IMR-90 (cell line): ENCODE results near the gene NLGN1. TPM values are rescaled to one million over a fixed set of nuclear protein-coding genes. Genes with fewer than 3 reads are reported as not detected.

Source experiments
- ATAC-seq: fragments of 200-7000 bp; cut with Tn5 transposase; 2 replicates; pipeline ENCODE4 v1.9.1; 2020; ENCODE audit warnings: low read depth, mild to moderate bottlenecking, moderate library complexity
- BruUV-seq: library from RNA; stranded (reverse); fragments of 400-500 nt; replicated peaks from 2 replicates; lab custom pipeline; 2021; lab: Mats Ljungman, UMichigan
- CTCF ChIA-PET: fragments of 300-600 bp; formaldehyde crosslinking; extraction: SDS; loops from one replicate; lab custom pipeline; 2021; ENCODE audit warnings: antibody characterized with exemption; lab: Yijun Ruan, JAX
- POLR2A ChIA-PET: fragments of 300-600 bp; sonication (Branson Sonifier 250); formaldehyde crosslinking; loops from one replicate; lab custom pipeline; 2022; ENCODE audit warnings: antibody characterized with exemption; ENCODE audit not compliant: unreplicated experiment; lab: Charles Lee
- DNase-seq: peaks from one replicate; pipeline ENCODE4 v3.0.0; 2013
- H2AFZ ChIP-seq: replicated peaks from 2 replicates; pipeline ENCODE3; 2013; ENCODE audit warnings: low read length, mild to moderate bottlenecking; ENCODE audit not compliant: poor library complexity
- H2AK5ac ChIP-seq: 2 replicates; pipeline ENCODE4 v1.6.1; 2013; ENCODE audit warnings: low read depth, low read length, inconsistent platforms
- H2AK9ac ChIP-seq: replicated peaks from 2 replicates; pipeline ENCODE3; 2013; ENCODE audit warnings: mild to moderate bottlenecking, low read depth, low read length, moderate library complexity; ENCODE audit not compliant: poor library complexity
- H2BK120ac ChIP-seq: 2 replicates; pipeline ENCODE4 v1.6.1; 2013; ENCODE audit warnings: low read depth, low read length, inconsistent platforms
- H2BK15ac ChIP-seq: 3 replicates; pipeline ENCODE4 v1.6.1; 2013; ENCODE audit warnings: low read depth, low read length, inconsistent platforms
- H2BK20ac ChIP-seq: 2 replicates; pipeline ENCODE4 v1.6.1; 2013; ENCODE audit warnings: low read depth, mild to moderate bottlenecking, inconsistent platforms, low read length, moderate library complexity
- H2BK5ac ChIP-seq: 2 replicates; pipeline ENCODE4 v1.6.1; 2013; ENCODE audit warnings: mild to moderate bottlenecking, low read depth, low read length, inconsistent platforms; ENCODE audit not compliant: poor library complexity, severe bottlenecking
- H3K14ac ChIP-seq: replicated peaks from 2 replicates; pipeline ENCODE4 v1.6.1; 2013; ENCODE audit warnings: low read depth, low read length, inconsistent platforms
- H3K18ac ChIP-seq: 2 replicates; pipeline ENCODE4 v1.6.1; 2013; ENCODE audit warnings: low read depth, low read length, control low read depth
- H3K23ac ChIP-seq: 2 replicates; pipeline ENCODE4 v1.6.1; 2013; ENCODE audit warnings: low read depth, low read length, inconsistent platforms
- H3K27ac ChIP-seq: 2 replicates; pipeline ENCODE4 v1.5.1; 2013; ENCODE audit warnings: mild to moderate bottlenecking, control low read depth, low read length; ENCODE audit not compliant: insufficient read depth
- H3K27me3 ChIP-seq: 2 replicates; pipeline ENCODE4 v1.6.1; 2013; ENCODE audit warnings: low read length; ENCODE audit not compliant: control insufficient read depth, insufficient read depth
- H3K36me3 ChIP-seq: 2 replicates; pipeline ENCODE4 v1.6.1; 2013; ENCODE audit warnings: low read length, mixed read lengths; ENCODE audit not compliant: control insufficient read depth, insufficient read depth
- H3K4ac ChIP-seq: 2 replicates; pipeline ENCODE4 v1.6.1; 2013; ENCODE audit warnings: low read depth, low read length, inconsistent platforms
- H3K4me1 ChIP-seq: 2 replicates; pipeline ENCODE4 v1.6.1; 2013; ENCODE audit warnings: low read length, mixed read lengths; ENCODE audit not compliant: control insufficient read depth, insufficient read depth
- H3K4me2 ChIP-seq: 2 replicates; pipeline ENCODE4 v1.6.1; 2013; ENCODE audit warnings: low read depth, mild to moderate bottlenecking, control low read depth, low read length, moderate library complexity
- H3K4me3 ChIP-seq: 2 replicates; pipeline ENCODE4 v1.5.1; 2013; ENCODE audit warnings: low read depth, mild to moderate bottlenecking, control low read depth, low read length, moderate library complexity; ENCODE audit not compliant: insufficient read depth
- H3K56ac ChIP-seq: 2 replicates; pipeline ENCODE4 v1.6.1; 2013; ENCODE audit warnings: low read length, inconsistent platforms; ENCODE audit not compliant: insufficient read depth; ENCODE audit errors: extremely low read depth
- H3K79me1 ChIP-seq, 2 experiments: 2 replicates each; pipeline ENCODE4 v1.6.1; 2013; ENCODE audit warnings: low read length in 2 of 2, inconsistent platforms in 1 of 2, low read depth in 1 of 2
- H3K9ac ChIP-seq: 2 replicates; pipeline ENCODE4 v1.6.1; 2013; ENCODE audit warnings: low read depth, low read length, control low read depth
- H3K9me1 ChIP-seq: 2 replicates; pipeline ENCODE4 v1.6.1; 2013; ENCODE audit warnings: low read length, inconsistent platforms; ENCODE audit not compliant: insufficient read depth
- H3K9me3 ChIP-seq: 2 replicates; pipeline ENCODE4 v1.6.1; 2013; ENCODE audit warnings: low read length; ENCODE audit not compliant: control insufficient read depth, insufficient read depth
- H4K20me1 ChIP-seq: 2 replicates; pipeline ENCODE4 v1.6.1; 2013; ENCODE audit warnings: low read length, inconsistent platforms; ENCODE audit not compliant: insufficient read depth
- H4K5ac ChIP-seq: 2 replicates; pipeline ENCODE4 v1.6.1; 2013; ENCODE audit warnings: mild to moderate bottlenecking, low read depth, low read length, control low read depth
- H4K8ac ChIP-seq, 2 experiments: 2 replicates each; pipeline ENCODE4 v1.6.1; 2013; ENCODE audit warnings: low read depth in 2 of 2, low read length in 2 of 2, control low read depth in 1 of 2, inconsistent platforms in 1 of 2
- H4K91ac ChIP-seq: 2 replicates; pipeline ENCODE4 v1.6.1; 2013; ENCODE audit warnings: low read depth, low read length, inconsistent platforms; ENCODE audit not compliant: insufficient read depth
- BHLHE40 ChIP-seq: fragments of 150-350 bp; IDR thresholded peaks from 2 replicates; pipeline ENCODE4 v1.6.1; 2016; ENCODE audit warnings: mild to moderate bottlenecking, low read depth, low read length
- CEBPB ChIP-seq: IDR thresholded peaks from 2 replicates; pipeline ENCODE4 v1.6.1; 2012; ENCODE audit warnings: low read depth, low read length, improper control_type of control experiment
- CHD1 ChIP-seq: IDR thresholded peaks from 2 replicates; pipeline ENCODE4 v1.6.1; 2012; ENCODE audit warnings: low read depth, low read length, improper control_type of control experiment
- FOS ChIP-seq: fragments of 150-350 bp; IDR thresholded peaks from 2 replicates; pipeline ENCODE4 v1.6.1; 2016; ENCODE audit warnings: low read depth, low read length
- MAFK ChIP-seq: IDR thresholded peaks from 2 replicates; pipeline ENCODE4 v1.6.1; 2012; ENCODE audit warnings: low read depth, low read length, improper control_type of control experiment
- MAZ ChIP-seq: IDR thresholded peaks from 2 replicates; pipeline ENCODE4 v1.6.1; 2012; ENCODE audit warnings: low read depth, mild to moderate bottlenecking, low read length, improper control_type of control experiment, moderate library complexity, borderline replicate concordance
- MXI1 ChIP-seq: IDR thresholded peaks from 2 replicates; pipeline ENCODE4 v1.6.1; 2012; ENCODE audit warnings: low read depth, mild to moderate bottlenecking, low read length, moderate library complexity, borderline replicate concordance
- NFE2L2 ChIP-seq: fragments of 150-350 bp; IDR thresholded peaks from 2 replicates; pipeline ENCODE4 v1.6.1; 2016; ENCODE audit warnings: low read depth, mild to moderate bottlenecking, low read length
- POLR2A ChIP-seq: IDR thresholded peaks from 2 replicates; pipeline ENCODE4 v1.6.1; 2012; ENCODE audit warnings: mild to moderate bottlenecking, low read depth, low read length
- RAD21 ChIP-seq: IDR thresholded peaks from 2 replicates; pipeline ENCODE4 v1.6.1; 2012; ENCODE audit warnings: low read length, improper control_type of control experiment
- RCOR1 ChIP-seq: IDR thresholded peaks from 2 replicates; pipeline ENCODE4 v1.6.1; 2012; ENCODE audit warnings: mild to moderate bottlenecking, low read length, improper control_type of control experiment; ENCODE audit not compliant: insufficient replicate concordance
- RFX5 ChIP-seq: IDR thresholded peaks from 2 replicates; pipeline ENCODE4 v1.8.0; 2012; ENCODE audit warnings: low read depth, mild to moderate bottlenecking, low read length, moderate library complexity
- SMC3 ChIP-seq: fragments of 150-350 bp; IDR thresholded peaks from 2 replicates; pipeline ENCODE4 v1.6.1; 2016; ENCODE audit warnings: low read depth, mild to moderate bottlenecking, antibody characterized with exemption, low read length, moderate library complexity
- WGBS, 2 experiments: methylation state at CpG; one replicate each; pipeline versions ENCODE4 v1.1.5 to v1.1.7; 2013; ENCODE audit warnings: missing lambda C conversion rate in 2 of 2; ENCODE audit not compliant: insufficient read length in 1 of 2; ENCODE audit errors: extremely low coverage in 2 of 2; 5-methylcytosine and 5-hydroxymethylcytosine counted together
- dilution Hi-C: fragments of 300-500 bp; cut with HindIII; formaldehyde crosslinking; loops from one replicate; pipeline ENCODE4 v1.14.3; 2018; ENCODE audit warnings: low sequenced_read_pairs; ENCODE audit not compliant: unreplicated experiment
- in situ Hi-C: fragments of 300-500 bp; cut with MboI; formaldehyde crosslinking; loops from 3 replicates; pipeline ENCODE4 v1.14.3; 2019; ENCODE audit warnings: low sequenced_read_pairs, inconsistent platforms, mixed read lengths
- intact Hi-C: fragments of 100-400 bp; cut with micrococcal nuclease; formaldehyde crosslinking; loops from 2 replicates; pipeline ENCODE4 v1.10.0; 2022
- polyA plus RNA-seq, 3 experiments: library from polyadenylated mRNA; depleted of rRNA; stranded (reverse); fragments of >200 nt; gene quantifications; 2 replicates each; pipeline ENCODE4 v1.2.3, GENCODE V29; 2012; ENCODE audit warnings: low replicate concordance in 1 of 3
- total RNA-seq: library from RNA; depleted of rRNA; stranded (reverse); fragments of >200 nt; gene quantifications from 2 replicates; pipeline ENCODE4 v1.2.3, GENCODE V29; 2012
- TF ChIP-seq, protein P1 (sequence below): conservative IDR thresholded peaks from 2 replicates; pipeline ENCODE4 v1.5.1; 2012; ENCODE audit warnings: mild to moderate bottlenecking, low read depth, low read length, improper control_type of control experiment
- TF ChIP-seq, protein P2 (sequence below): fragments of 150-350 bp; IDR thresholded peaks from 2 replicates; pipeline ENCODE4 v1.6.1; 2017; ENCODE audit warnings: mild to moderate bottlenecking, antibody characterized with exemption, low read length, low read depth
- TF ChIP-seq, protein P3 (sequence below): fragments of 150-350 bp; IDR thresholded peaks from 2 replicates; pipeline ENCODE4 v1.6.1; 2016; ENCODE audit warnings: low read depth, mild to moderate bottlenecking, low read length, moderate library complexity, borderline replicate concordance

Gene NLGN1
- total and polyA plus RNA-seq, 2 of the 4 experiments (the other 2 are of a cell fraction), result 1.8 to 12.5 TPM

DNA sequence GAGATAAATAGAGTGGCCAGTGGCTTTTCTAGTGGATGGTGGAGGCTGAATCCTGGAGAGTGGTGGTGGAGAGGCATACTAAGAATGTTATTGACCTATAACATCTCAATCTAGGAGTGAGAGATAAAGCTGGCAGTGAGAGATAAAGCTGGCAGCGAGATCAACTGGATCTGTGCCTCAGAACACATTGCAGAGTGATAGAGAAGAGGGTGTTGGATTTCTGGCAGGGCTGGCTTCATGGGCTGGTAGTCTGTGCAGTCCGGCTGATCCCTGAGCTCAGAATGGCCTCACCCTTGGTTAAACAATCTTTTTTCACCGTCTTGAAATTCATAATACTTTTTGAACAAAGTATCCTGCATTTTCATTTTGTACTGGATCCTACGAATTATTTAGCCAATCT is 221.2 kb downstream of the NLGN1 start:
- Histone ChIP-seq H3K27ac (no peak overlapping the region), H3K9me1 (no peaks in the 10 kb centered on the region), H3K4ac (no peak overlapping the region), H2BK120ac (no peak overlapping the region), H3K36me3 (no peaks in the 10 kb centered on the region), H3K23ac (no peak overlapping the region), H4K20me1 (no peaks in the 10 kb centered on the region), H3K27me3 (no peaks in the 10 kb centered on the region), H2BK20ac (no peak overlapping the region), H2AK9ac (no peak overlapping the region), H2AFZ (no peak overlapping the region), H3K56ac (no peak overlapping the region), H3K14ac (no peak overlapping the region), H2BK5ac (no peak overlapping the region), H3K4me1 (no peaks in the 10 kb centered on the region), H3K79me1 (no peaks in the 10 kb centered on the region), H3K9me3 (no peaks in the 10 kb centered on the region), H3K18ac (no peak overlapping the region), H3K4me3 (no peak overlapping the region), H3K9ac (no peak overlapping the region), H2AK5ac (no peak overlapping the region), H4K91ac (no peak overlapping the region), H3K4me2 (no peak overlapping the region), H4K5ac (no peak overlapping the region), H2BK15ac (no peak overlapping the region), H4K8ac (no peak overlapping the region)
- no peak for DNase-seq
- POLR2A ChIA-PET, result no interaction called here
- BruUV-seq, result no TSS peak
- TF ChIP-seq CEBPB (no peak), CHD1 (no peak), MAZ (no peak), MAFK (no peak), RAD21 (no peak), BHLHE40 (no peak), MXI1 (no peak), POLR2A (no peak), SMC3 (no peak), RCOR1 (no peak), NFE2L2 (no peak), RFX5 (no peak), FOS (no peak)
- TF ChIP-seq, protein P1, sequence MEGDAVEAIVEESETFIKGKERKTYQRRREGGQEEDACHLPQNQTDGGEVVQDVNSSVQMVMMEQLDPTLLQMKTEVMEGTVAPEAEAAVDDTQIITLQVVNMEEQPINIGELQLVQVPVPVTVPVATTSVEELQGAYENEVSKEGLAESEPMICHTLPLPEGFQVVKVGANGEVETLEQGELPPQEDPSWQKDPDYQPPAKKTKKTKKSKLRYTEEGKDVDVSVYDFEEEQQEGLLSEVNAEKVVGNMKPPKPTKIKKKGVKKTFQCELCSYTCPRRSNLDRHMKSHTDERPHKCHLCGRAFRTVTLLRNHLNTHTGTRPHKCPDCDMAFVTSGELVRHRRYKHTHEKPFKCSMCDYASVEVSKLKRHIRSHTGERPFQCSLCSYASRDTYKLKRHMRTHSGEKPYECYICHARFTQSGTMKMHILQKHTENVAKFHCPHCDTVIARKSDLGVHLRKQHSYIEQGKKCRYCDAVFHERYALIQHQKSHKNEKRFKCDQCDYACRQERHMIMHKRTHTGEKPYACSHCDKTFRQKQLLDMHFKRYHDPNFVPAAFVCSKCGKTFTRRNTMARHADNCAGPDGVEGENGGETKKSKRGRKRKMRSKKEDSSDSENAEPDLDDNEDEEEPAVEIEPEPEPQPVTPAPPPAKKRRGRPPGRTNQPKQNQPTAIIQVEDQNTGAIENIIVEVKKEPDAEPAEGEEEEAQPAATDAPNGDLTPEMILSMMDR, result no peak
- TF ChIP-seq, protein P2, sequence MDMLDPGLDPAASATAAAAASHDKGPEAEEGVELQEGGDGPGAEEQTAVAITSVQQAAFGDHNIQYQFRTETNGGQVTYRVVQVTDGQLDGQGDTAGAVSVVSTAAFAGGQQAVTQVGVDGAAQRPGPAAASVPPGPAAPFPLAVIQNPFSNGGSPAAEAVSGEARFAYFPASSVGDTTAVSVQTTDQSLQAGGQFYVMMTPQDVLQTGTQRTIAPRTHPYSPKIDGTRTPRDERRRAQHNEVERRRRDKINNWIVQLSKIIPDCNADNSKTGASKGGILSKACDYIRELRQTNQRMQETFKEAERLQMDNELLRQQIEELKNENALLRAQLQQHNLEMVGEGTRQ, result no peak
- TF ChIP-seq, protein P3, sequence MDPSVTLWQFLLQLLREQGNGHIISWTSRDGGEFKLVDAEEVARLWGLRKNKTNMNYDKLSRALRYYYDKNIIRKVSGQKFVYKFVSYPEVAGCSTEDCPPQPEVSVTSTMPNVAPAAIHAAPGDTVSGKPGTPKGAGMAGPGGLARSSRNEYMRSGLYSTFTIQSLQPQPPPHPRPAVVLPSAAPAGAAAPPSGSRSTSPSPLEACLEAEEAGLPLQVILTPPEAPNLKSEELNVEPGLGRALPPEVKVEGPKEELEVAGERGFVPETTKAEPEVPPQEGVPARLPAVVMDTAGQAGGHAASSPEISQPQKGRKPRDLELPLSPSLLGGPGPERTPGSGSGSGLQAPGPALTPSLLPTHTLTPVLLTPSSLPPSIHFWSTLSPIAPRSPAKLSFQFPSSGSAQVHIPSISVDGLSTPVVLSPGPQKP, result no peak
- in situ Hi-C loops (no loop called here), dilution Hi-C loops (no loop called here), intact Hi-C loops (no loop called here)
- ATAC-seq, result no peak
- CTCF ChIA-PET, result interaction anchor here (0.6 kb wide), 1 partner anchor 1221 kb away, joined by 3 read pairs; no protein-coding TSS in a partner anchor
- WGBS, 2 experiments, result no CpG with 5 or more reads among the region's 4 CpGs
